H1 (cell line): ENCODE measurements around the gene CWC15. TPM values are rescaled to one million over a fixed set of nuclear protein-coding genes. Genes with fewer than 3 reads are reported as not detected.

ENCODE experiments used
- KDM5A ChIP-seq: fragments of 200-600 bp; IDR thresholded peaks from 2 replicates; pipeline ENCODE4 v1.7.1; 2012; ENCODE audit warnings: mild to moderate bottlenecking, low read length, inconsistent platforms, mixed read lengths
- RAD21 ChIP-seq, 2 experiments: IDR thresholded peaks in 1 of 2; conservative IDR thresholded peaks in 1 of 2; 2 replicates each; pipeline ENCODE4 v1.6.1; 2011; ENCODE audit warnings: low read depth in 2 of 2, low read length in 2 of 2, improper control_type of control experiment in 1 of 2, inconsistent platforms in 1 of 2, mild to moderate bottlenecking in 1 of 2, moderate library complexity in 1 of 2
- RBBP5 ChIP-seq: IDR thresholded peaks from 2 replicates; pipeline ENCODE4 v1.7.1; 2012; ENCODE audit warnings: low read depth, mild to moderate bottlenecking, inconsistent platforms, low read length, moderate library complexity, borderline replicate concordance
- polyA plus RNA-seq, 7 experiments: library from polyadenylated mRNA; depleted of rRNA in 3 of 7; stranded (reverse) in 5 of 7; unstranded in 2 of 7; fragments of >200 nt in 5 of 7; fragments of 200-250 nt in 2 of 7; gene quantifications; 1 replicate in 5 of 7; 2 replicates in 1 of 7; 4 replicates in 1 of 7; pipeline versions ENCODE4 v1.2.1 to v1.2.3, GENCODE V29; 2011 to 2013; ENCODE audit warnings: missing spikeins in 2 of 7, mixed read lengths in 2 of 7
- total RNA-seq: library from RNA; stranded (reverse); fragmentation: NEBNext Ultra II Directional; extraction: Animal tissue kit (Norgen Biotek cat#: 25700); gene quantifications from 2 replicates; pipeline ENCODE4 v1.2.1, GENCODE V29; 2021

Gene CWC15
- total and polyA plus RNA-seq, 2 of the 8 experiments (the other 6 are each of a cell fraction or from before 2014, with no cell fraction given) = 15.7 to 59.4 TPM

- TF ChIP-seq KDM5A (no peak), RAD21 (IDR thresholded peaks at IDR 0.05 in 1 of 2, conservative IDR thresholded peaks at IDR 0.05 in 1 of 2; ENCODE audit: low read depth in 2 of 2, low read length in 2 of 2) (no peak), RBBP5 (no peak)
These were observed 14.0 kb upstream of the CWC15 start (continued) for GRCh38 chr11:94987378-94987777.
